H9 (cell line): ENCODE results near the gene GTF2E1. TPM values are rescaled to one million over a fixed set of nuclear protein-coding genes. Genes with fewer than 3 reads are reported as not detected.
"Not testable (repeated sequence)": the region's sequence is repeated elsewhere in the genome, so short reads cannot be mapped to it uniquely, and the experiment has no call there.

Source experiments
- DNase-seq: peaks from one replicate; pipeline ENCODE4 v3.0.0-alpha.2; 2017
- H2AFZ ChIP-seq: one replicate; pipeline ENCODE4 v1.6.1; 2013; ENCODE audit warnings: mild to moderate bottlenecking, low read length, control low read depth, moderate library complexity
- H2AK5ac ChIP-seq: 2 replicates; pipeline ENCODE4 v1.6.1; 2013; ENCODE audit warnings: low read length, control low read depth, mixed read lengths; ENCODE audit not compliant: insufficient read length
- H2BK120ac ChIP-seq: one replicate; pipeline ENCODE4 v1.6.1; 2013; ENCODE audit warnings: low read depth, mild to moderate bottlenecking, low read length, control low read depth, inconsistent platforms; ENCODE audit not compliant: poor library complexity, severe bottlenecking
- H2BK12ac ChIP-seq: 2 replicates; pipeline ENCODE4 v1.6.1; 2013; ENCODE audit warnings: low read length, control low read depth, mixed read lengths, low read depth; ENCODE audit not compliant: insufficient read length
- H2BK15ac ChIP-seq: 2 replicates; pipeline ENCODE4 v1.6.1; 2013; ENCODE audit warnings: low read depth, low read length, control low read depth
- H2BK20ac ChIP-seq: one replicate; pipeline ENCODE4 v1.6.1; 2013; ENCODE audit warnings: low read depth, mild to moderate bottlenecking, low read length, control low read depth, inconsistent platforms; ENCODE audit not compliant: poor library complexity, severe bottlenecking
- H2BK5ac ChIP-seq: 2 replicates; pipeline ENCODE4 v1.6.1; 2013; ENCODE audit warnings: low read length, control low read depth, mixed read lengths; ENCODE audit not compliant: insufficient read length
- H3K14ac ChIP-seq: 2 replicates; pipeline ENCODE4 v1.6.1; 2013; ENCODE audit warnings: low read length, control low read depth; ENCODE audit not compliant: insufficient read depth
- H3K18ac ChIP-seq: 2 replicates; pipeline ENCODE4 v1.6.1; 2013; ENCODE audit warnings: low read depth, mild to moderate bottlenecking, mixed read lengths, low read length, control low read depth; ENCODE audit not compliant: insufficient read length
- H3K23ac ChIP-seq: 2 replicates; pipeline ENCODE4 v1.6.1; 2013; ENCODE audit warnings: low read length, control low read depth, mixed read lengths, low read depth; ENCODE audit not compliant: insufficient read length
- H3K23me2 ChIP-seq: 2 replicates; pipeline ENCODE4 v1.6.1; 2013; ENCODE audit warnings: low read depth, mild to moderate bottlenecking, mixed read lengths, low read length, control low read depth; ENCODE audit not compliant: insufficient read length, poor library complexity, severe bottlenecking
- H3K27ac ChIP-seq: 2 replicates; pipeline ENCODE4 v1.5.1; 2013; ENCODE audit warnings: low read length, control low read depth, mixed read lengths, low read depth; ENCODE audit not compliant: insufficient read length
- H3K27me3 ChIP-seq: 2 replicates; pipeline ENCODE4 v1.6.1; 2013; ENCODE audit warnings: low read length, control low read depth, inconsistent platforms; ENCODE audit not compliant: insufficient read depth
- H3K4ac ChIP-seq: 2 replicates; pipeline ENCODE4 v1.6.1; 2013; ENCODE audit warnings: low read depth, mild to moderate bottlenecking, control low read depth, inconsistent platforms, low read length, moderate library complexity
- H3K4me1 ChIP-seq: 2 replicates; pipeline ENCODE4 v1.6.1; 2013; ENCODE audit warnings: low read length, control low read depth, inconsistent platforms; ENCODE audit not compliant: insufficient read depth
- H3K4me2 ChIP-seq: 2 replicates; pipeline ENCODE4 v1.6.1; 2013; ENCODE audit warnings: low read length, control low read depth, mixed read lengths; ENCODE audit not compliant: insufficient read length, insufficient read depth
- H3K56ac ChIP-seq: 2 replicates; pipeline ENCODE4 v1.6.1; 2013; ENCODE audit warnings: low read depth, mild to moderate bottlenecking, mixed read lengths, low read length, control low read depth; ENCODE audit not compliant: insufficient read length
- H3K79me1 ChIP-seq: 2 replicates; pipeline ENCODE4 v1.6.1; 2013; ENCODE audit warnings: low read depth, mild to moderate bottlenecking, moderate library complexity, low read length, control low read depth, inconsistent platforms; ENCODE audit not compliant: insufficient read depth, poor library complexity, severe bottlenecking
- H3K79me2 ChIP-seq: 2 replicates; pipeline ENCODE4 v1.6.1; 2013; ENCODE audit warnings: low read length, control low read depth, inconsistent platforms; ENCODE audit not compliant: insufficient read depth
- H3K9ac ChIP-seq: 2 replicates; pipeline ENCODE4 v1.6.1; 2013; ENCODE audit warnings: low read length, control low read depth, mixed read lengths; ENCODE audit not compliant: insufficient read length; ENCODE audit errors: extremely low read depth
- H3K9me3 ChIP-seq: one replicate; pipeline ENCODE4 v1.6.1; 2013; ENCODE audit warnings: low read depth, low read length, inconsistent platforms; ENCODE audit not compliant: control insufficient read depth
- H3T11ph ChIP-seq: one replicate; pipeline ENCODE4 v1.6.1; 2013; ENCODE audit warnings: mild to moderate bottlenecking, low read length, control low read depth, inconsistent platforms
- H4K20me1 ChIP-seq: one replicate; pipeline ENCODE4 v1.6.1; 2013; ENCODE audit not compliant: control insufficient read depth, insufficient read length, insufficient read depth
- H4K5ac ChIP-seq: 2 replicates; pipeline ENCODE4 v1.6.1; 2013; ENCODE audit warnings: low read depth, mild to moderate bottlenecking, mixed read lengths, low read length, control low read depth; ENCODE audit not compliant: insufficient read length
- H4K8ac ChIP-seq: replicated peaks from 2 replicates; pipeline ENCODE4 v1.6.1; 2013; ENCODE audit warnings: low read length, control low read depth, mixed read lengths, low read depth; ENCODE audit not compliant: insufficient read length
- H4K91ac ChIP-seq: 2 replicates; pipeline ENCODE4 v1.6.1; 2013; ENCODE audit warnings: low read depth, mild to moderate bottlenecking, moderate library complexity, mixed read lengths, low read length, control low read depth; ENCODE audit not compliant: insufficient read length
- H3K27ac Mint-ChIP-seq, 3 experiments: 2 replicates in 2 of 3; 3 replicates in 1 of 3; pipeline ENCODE4 v1.8.0; 2020 to 2021; ENCODE audit warnings: mixed read lengths in 3 of 3, mild to moderate bottlenecking in 1 of 3, moderate library complexity in 1 of 3
- H3K27me3 Mint-ChIP-seq: 2 replicates; pipeline ENCODE4 v1.8.0; 2021; ENCODE audit warnings: low read depth, mild to moderate bottlenecking, moderate library complexity, mixed read lengths
- H3K36me3 Mint-ChIP-seq, 3 experiments: 2 replicates in 2 of 3; 3 replicates in 1 of 3; pipeline ENCODE4 v1.8.0; 2020 to 2021; ENCODE audit warnings: low read depth in 3 of 3, mixed read lengths in 3 of 3; ENCODE audit not compliant: insufficient read depth in 1 of 3
- H3K4me1 Mint-ChIP-seq, 2 experiments: 2 replicates each; pipeline ENCODE4 v1.8.0; 2020; ENCODE audit warnings: mixed read lengths in 2 of 2
- H3K4me3 Mint-ChIP-seq, 2 experiments: 2 replicates in 1 of 2; 3 replicates in 1 of 2; pipeline ENCODE4 v1.8.0; 2020 to 2021; ENCODE audit warnings: mild to moderate bottlenecking in 2 of 2, mixed read lengths in 2 of 2, moderate library complexity in 1 of 2
- H3K9me3 Mint-ChIP-seq, 2 experiments: 2 replicates in 1 of 2; 3 replicates in 1 of 2; pipeline ENCODE4 v1.8.0; 2020; ENCODE audit warnings: mild to moderate bottlenecking in 2 of 2, mixed read lengths in 2 of 2, moderate library complexity in 1 of 2
- CTCF ChIP-seq: fragments of 200-600 bp; sonication (generic); conservative IDR thresholded peaks from 3 replicates; pipeline ENCODE4 v1.8.0; 2021; ENCODE audit warnings: antibody characterized with exemption, mild to moderate bottlenecking
- WGBS: extraction: QIAGEN DNeasy Blood & Tissue Kit; methylation state at CpG from one replicate; pipeline ENCODE4 v1.1.7; 2013; ENCODE audit warnings: missing lambda C conversion rate, low lambda C conversion rate, mixed read lengths; ENCODE audit not compliant: insufficient read length; ENCODE audit errors: extremely low coverage; 5-methylcytosine and 5-hydroxymethylcytosine counted together
- total RNA-seq: library from RNA; stranded (reverse); gene quantifications from 2 replicates; pipeline ENCODE4 v1.2.1, GENCODE V29; 2021

The GTF2E1 gene
- total RNA-seq, 1 experiment from 2014 or later = 88.8 TPM

GRCh38 chr3:120756061-120756460, 13.5 kb downstream of the GTF2E1 start:
- Mint-ChIP-seq H3K36me3 (peaks cover 53 to 64% (median 60%) of the 10 kb centered on the region in 3 experiments), H3K4me3 (no peak overlapping the region)
- WGBS = no CpG with 5 or more reads among the region's 2 CpGs

GRCh38 chr3:120758551-120758950, 16.0 kb downstream of the GTF2E1 start:
- H3K9ac ChIP-seq, H3K27ac Mint-ChIP-seq, H3T11ph ChIP-seq, H3K14ac ChIP-seq, H3K27ac ChIP-seq, H3K18ac ChIP-seq, H3K4me3 Mint-ChIP-seq, H3K4ac ChIP-seq, H2BK120ac ChIP-seq, H3K79me2 ChIP-seq, H4K5ac ChIP-seq, H3K4me1 ChIP-seq, H3K9me3 ChIP-seq, H3K79me1 ChIP-seq, H2BK15ac ChIP-seq, H4K91ac ChIP-seq, DNase-seq, H4K8ac ChIP-seq, H3K27me3 Mint-ChIP-seq, H3K23ac ChIP-seq, H2BK5ac ChIP-seq, H4K20me1 ChIP-seq, H2BK20ac ChIP-seq, H3K4me2 ChIP-seq, H2AK5ac ChIP-seq, H2BK12ac ChIP-seq, H3K27me3 ChIP-seq, H3K23me2 ChIP-seq, H2AFZ ChIP-seq, H3K56ac ChIP-seq: not testable (repeated sequence)
- peaks cover 26 to 35% of the 10 kb centered on the region in 2 experiments for H3K4me1 Mint-ChIP-seq
- no CpG with 5 or more reads among the region's 4 CpGs for WGBS
- peaks cover 42 to 48% (median 48%) of the 10 kb centered on the region in 3 experiments for H3K36me3 Mint-ChIP-seq
- peaks cover 5 to 12% of the 10 kb centered on the region in 2 experiments; a peak in 4 of 5 replicates for H3K9me3 Mint-ChIP-seq

More at GRCh38 chr3:120756061-120756460, 13.5 kb downstream of the GTF2E1 start:
- no peak for DNase-seq
- H2AFZ ChIP-seq = no peak overlapping the region
- H4K91ac ChIP-seq = no peak overlapping the region
- H3K27ac ChIP-seq = no peak overlapping the region
- Mint-ChIP-seq H3K27ac (no peak overlapping the region), H3K4me1 (peaks cover 20 to 24% of the 10 kb centered on the region in 2 experiments), H3K27me3 (no peaks in the 10 kb centered on the region), H3K9me3 (peaks cover 5 to 12% of the 10 kb centered on the region in 2 experiments; a peak in 4 of 5 replicates)
- H3K9ac ChIP-seq = no peak overlapping the region
- TF ChIP-seq CTCF = no peak
- H2BK12ac ChIP-seq = no peak overlapping the region
- H3K4me2 ChIP-seq = no peak overlapping the region
- H3K56ac ChIP-seq = no peak overlapping the region
- no peak overlapping the region for H4K5ac ChIP-seq
- H3K4ac ChIP-seq = no peak overlapping the region
- H4K20me1 ChIP-seq = no peaks in the 10 kb centered on the region
- no peak overlapping the region for H2BK120ac ChIP-seq
- peaks cover 9% of the 10 kb centered on the region; the same call in 1 of the 2 replicates for H3K79me2 ChIP-seq
- H3K79me1 ChIP-seq = peaks cover 4% of the 10 kb centered on the region
- H2AK5ac ChIP-seq = no peak overlapping the region
- H3K23ac ChIP-seq = no peak overlapping the region
- H2BK20ac ChIP-seq = no peak overlapping the region
- H2BK5ac ChIP-seq = no peak overlapping the region
- no peak overlapping the region for H3K18ac ChIP-seq
- H3K23me2 ChIP-seq = no peaks in the 10 kb centered on the region
- H3K9me3 ChIP-seq = no peaks in the 10 kb centered on the region
- no peak overlapping the region for H3K14ac ChIP-seq
- H3K27me3 ChIP-seq = no peaks in the 10 kb centered on the region
- H3T11ph ChIP-seq = no peak overlapping the region
- H2BK15ac ChIP-seq = no peak overlapping the region
- no peak overlapping the region for H4K8ac ChIP-seq
- no peaks in the 10 kb centered on the region; the same call in 1 of the 2 replicates for H3K4me1 ChIP-seq
